Mononuclear cell (primary cell): ENCODE results near the gene XKRX. TPM values are rescaled to one million over a fixed set of nuclear protein-coding genes. Genes with fewer than 3 reads are reported as not detected.

Source experiments
- H3K27me3 ChIP-seq: 2 replicates; pipeline ENCODE4 v1.6.0; 2011; ENCODE audit warnings: low read length, control low read depth; ENCODE audit not compliant: insufficient read depth
- H3K4me1 ChIP-seq: 2 replicates; pipeline ENCODE4 v1.5.1; 2011; ENCODE audit warnings: mild to moderate bottlenecking, low read length, control low read depth; ENCODE audit not compliant: insufficient read depth
- H3K4me3 ChIP-seq: 2 replicates; pipeline ENCODE4 v1.5.1; 2011; ENCODE audit warnings: mild to moderate bottlenecking, low read length, moderate library complexity
- H3K9me3 ChIP-seq: 2 replicates; pipeline ENCODE4 v1.5.1; 2011; ENCODE audit warnings: low read depth, mild to moderate bottlenecking, control low read depth, low read length
- total RNA-seq: library from RNA; depleted of rRNA; stranded (reverse); fragments of >200 nt; gene quantifications from one replicate; pipeline ENCODE4 v1.2.3, GENCODE V29; 2012

Gene XKRX
- 1.2 TPM for total RNA-seq

GRCh38 chrX:100928660-100929613 lies at the start of gene XKRX:
TSS of gene XKRX (minus strand) at chrX:100928917. CDS start at chrX:100928304, 613 bp downstream.
- no peaks in the 10 kb centered on the region for H3K9me3 ChIP-seq
- H3K4me1 ChIP-seq = no peaks in the 10 kb centered on the region
- H3K27me3 ChIP-seq = no peaks in the 10 kb centered on the region
- H3K4me3 ChIP-seq = peak within 1 kb of the TSS; percentile 32

GRCh38 chrX:100976211-100976610 lies 47.5 kb upstream of the XKRX start:
- no peak overlapping the region for H3K4me3 ChIP-seq
- H3K9me3 ChIP-seq = no peaks in the 10 kb centered on the region
- H3K4me1 ChIP-seq = no peaks in the 10 kb centered on the region

GRCh38 chrX:100975212-100975611 lies 46.5 kb upstream of the XKRX start:
- H3K4me3 ChIP-seq = no peak overlapping the region
- no peaks in the 10 kb centered on the region for H3K27me3 ChIP-seq
- H3K9me3 ChIP-seq = no peaks in the 10 kb centered on the region
- no peaks in the 10 kb centered on the region for H3K4me1 ChIP-seq

More at GRCh38 chrX:100976211-100976610, 47.5 kb upstream of the XKRX start:
- H3K27me3 ChIP-seq = no peaks in the 10 kb centered on the region

- H3K4me1 ChIP-seq = no peaks in the 10 kb centered on the region
- no peak overlapping the region for H3K4me3 ChIP-seq
- no peaks in the 10 kb centered on the region for H3K27me3 ChIP-seq
- H3K9me3 ChIP-seq = no peaks in the 10 kb centered on the region
These were observed 44.7 kb upstream of the XKRX start for GRCh38 chrX:100973411-100973810.

DNA sequence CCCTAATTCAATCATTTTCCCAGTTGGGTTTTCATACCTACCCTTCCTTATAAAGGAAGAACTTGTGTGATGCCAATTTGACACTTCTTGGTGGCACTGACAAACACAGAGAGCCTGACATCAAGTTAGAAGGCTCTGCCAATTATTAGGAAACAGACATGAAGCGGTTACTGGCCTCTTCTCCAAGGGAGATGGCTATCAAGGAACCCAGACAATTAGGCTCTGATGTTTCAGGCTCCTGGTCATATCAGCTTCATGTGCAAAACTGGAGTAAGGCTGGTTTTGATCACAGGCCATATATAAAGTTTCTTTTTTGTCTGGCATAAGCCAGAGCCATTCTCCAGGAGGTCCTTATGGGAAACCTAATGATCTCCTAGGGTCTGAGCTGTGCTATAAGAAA lies 41.2 kb upstream of the XKRX start:
- Histone ChIP-seq H3K4me1 (no peaks in the 10 kb centered on the region), H3K4me3 (no peak overlapping the region), H3K27me3 (no peaks in the 10 kb centered on the region), H3K9me3 (no peaks in the 10 kb centered on the region)

- Histone ChIP-seq H3K4me3 (no peak within 1 kb of the TSS), H3K27me3 (no peaks in the 10 kb centered on the region)
These were observed 40.7 kb upstream of the XKRX start, which contains the start of gene ARL13A for GRCh38 chrX:100969408-100969807. TSS of gene ARL13A (plus strand) at chrX:100969708. CDS start at chrX:100973690, 3,982 bp downstream.

GRCh38 chrX:100964362-100964761 lies 35.6 kb upstream of the XKRX start:
- Histone ChIP-seq H3K4me1 (no peaks in the 10 kb centered on the region), H3K9me3 (no peaks in the 10 kb centered on the region), H3K27me3 (no peaks in the 10 kb centered on the region), H3K4me3 (no peak overlapping the region)

More at GRCh38 chrX:100969408-100969807, 40.7 kb upstream of the XKRX start, which contains the start of gene ARL13A:
- H3K9me3 ChIP-seq = no peaks in the 10 kb centered on the region
- no peaks in the 10 kb centered on the region for H3K4me1 ChIP-seq

GRCh38 chrX:100962811-100963210 lies 34.1 kb upstream of the XKRX start:
- Histone ChIP-seq H3K27me3 (no peaks in the 10 kb centered on the region), H3K4me1 (no peaks in the 10 kb centered on the region), H3K9me3 (no peaks in the 10 kb centered on the region), H3K4me3 (no peak overlapping the region)

DNA sequence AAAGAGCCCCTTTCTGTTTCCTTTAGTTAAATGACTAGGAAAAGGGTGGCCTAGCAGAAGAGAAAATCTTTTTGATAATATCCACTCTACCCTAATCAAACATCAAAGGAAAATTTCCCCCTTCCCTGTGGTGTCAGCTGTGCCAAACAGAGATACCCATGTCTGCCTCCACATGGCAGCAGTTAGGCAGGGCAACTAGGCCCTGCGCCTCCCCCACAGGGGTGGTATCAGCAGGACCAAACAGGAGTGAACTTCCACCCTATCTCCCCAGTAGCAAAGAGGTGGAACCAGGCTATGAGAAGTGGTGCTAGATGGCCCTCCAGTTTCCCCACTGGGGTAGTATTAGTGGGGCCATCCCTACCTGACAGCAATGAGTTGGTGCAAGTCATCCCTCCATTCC lies 19.8 kb upstream of the XKRX start:
- Histone ChIP-seq H3K4me1 (no peaks in the 10 kb centered on the region), H3K9me3 (no peaks in the 10 kb centered on the region), H3K4me3 (no peak overlapping the region), H3K27me3 (no peaks in the 10 kb centered on the region)

DNA sequence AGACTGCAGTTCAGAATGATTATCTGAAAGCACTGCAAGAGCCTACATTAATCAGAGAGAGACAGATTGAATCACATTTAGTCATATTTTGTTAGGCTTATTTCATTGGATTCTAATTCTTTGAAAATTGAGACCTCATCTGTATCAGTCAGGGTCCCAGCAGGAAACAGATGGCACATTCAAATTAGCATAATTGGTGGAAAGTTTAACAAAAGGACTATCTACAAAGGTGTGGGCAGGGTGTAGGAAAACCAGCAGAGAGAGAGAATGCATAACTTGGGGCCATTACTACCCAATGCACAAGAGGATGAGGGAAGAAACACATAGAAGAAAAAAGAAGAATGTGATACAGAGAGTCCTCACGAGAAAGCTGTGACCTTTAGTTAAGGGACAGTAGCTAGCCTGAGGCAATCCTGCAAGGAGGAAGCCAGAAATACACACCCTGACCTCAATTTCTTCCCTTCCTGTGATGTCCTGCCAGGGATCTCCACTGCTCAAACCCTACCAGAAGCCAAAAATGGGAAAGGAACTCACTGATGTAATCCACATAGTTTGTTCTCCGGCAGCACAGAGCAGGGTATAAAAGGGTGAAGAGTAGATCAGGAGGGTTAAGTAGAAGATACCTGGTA lies 17.7 kb upstream of the XKRX start:
- Histone ChIP-seq H3K9me3 (no peaks in the 10 kb centered on the region), H3K4me1 (no peaks in the 10 kb centered on the region), H3K4me3 (no peak overlapping the region), H3K27me3 (no peaks in the 10 kb centered on the region)

DNA sequence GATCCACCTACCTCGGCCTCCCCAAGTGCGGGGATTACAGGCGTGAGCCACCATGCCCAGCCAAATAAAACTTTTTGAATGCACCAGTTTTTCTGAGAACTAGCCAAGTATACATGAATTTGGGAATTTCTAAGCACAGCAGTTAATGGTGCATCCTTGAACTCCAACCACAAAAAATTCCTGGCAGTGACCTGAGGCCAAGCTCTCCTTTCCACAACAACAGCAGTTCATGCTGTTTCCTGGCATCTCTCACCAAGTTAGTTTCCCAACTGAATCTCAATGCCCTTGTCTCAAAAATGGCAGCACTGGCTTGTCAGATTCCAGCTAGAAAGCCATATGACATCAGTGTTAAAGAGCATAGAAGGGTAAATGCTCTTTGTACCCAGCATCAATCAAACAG lies 15.9 kb upstream of the XKRX start:
- Histone ChIP-seq H3K4me1 (no peaks in the 10 kb centered on the region), H3K4me3 (no peak overlapping the region), H3K9me3 (no peaks in the 10 kb centered on the region), H3K27me3 (no peaks in the 10 kb centered on the region)

- H3K4me3 ChIP-seq = no peak overlapping the region
- H3K4me1 ChIP-seq = no peaks in the 10 kb centered on the region
- H3K27me3 ChIP-seq = no peaks in the 10 kb centered on the region
- no peaks in the 10 kb centered on the region for H3K9me3 ChIP-seq
These were observed 10.6 kb upstream of the XKRX start for GRCh38 chrX:100939333-100939732.

GRCh38 chrX:100935767-100936166 lies 7.0 kb upstream of the XKRX start:
- Histone ChIP-seq H3K4me3 (no peak overlapping the region), H3K27me3 (no peaks in the 10 kb centered on the region), H3K4me1 (no peaks in the 10 kb centered on the region), H3K9me3 (no peaks in the 10 kb centered on the region)

DNA sequence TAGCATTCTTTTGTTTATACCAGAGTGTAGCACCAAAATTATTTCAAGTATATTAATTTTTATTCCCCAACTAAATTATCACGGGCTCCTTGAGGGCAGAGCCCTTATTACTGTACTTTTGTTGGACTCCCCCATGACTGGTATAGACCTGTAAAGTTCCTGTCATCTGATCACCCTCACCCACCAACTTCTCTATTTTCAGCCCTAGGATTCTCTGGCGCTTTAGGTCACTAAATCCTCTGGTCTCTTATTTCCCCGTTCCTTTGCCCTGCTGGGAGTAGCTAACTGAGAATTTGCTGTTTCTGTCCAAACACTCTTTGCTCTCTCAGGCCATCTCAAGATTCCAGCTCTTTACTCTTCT lies 3.2 kb upstream of the XKRX start:
- H3K9me3 ChIP-seq = no peaks in the 10 kb centered on the region
- no peaks in the 10 kb centered on the region for H3K4me1 ChIP-seq
- H3K27me3 ChIP-seq = no peaks in the 10 kb centered on the region
- no peak overlapping the region for H3K4me3 ChIP-seq

DNA sequence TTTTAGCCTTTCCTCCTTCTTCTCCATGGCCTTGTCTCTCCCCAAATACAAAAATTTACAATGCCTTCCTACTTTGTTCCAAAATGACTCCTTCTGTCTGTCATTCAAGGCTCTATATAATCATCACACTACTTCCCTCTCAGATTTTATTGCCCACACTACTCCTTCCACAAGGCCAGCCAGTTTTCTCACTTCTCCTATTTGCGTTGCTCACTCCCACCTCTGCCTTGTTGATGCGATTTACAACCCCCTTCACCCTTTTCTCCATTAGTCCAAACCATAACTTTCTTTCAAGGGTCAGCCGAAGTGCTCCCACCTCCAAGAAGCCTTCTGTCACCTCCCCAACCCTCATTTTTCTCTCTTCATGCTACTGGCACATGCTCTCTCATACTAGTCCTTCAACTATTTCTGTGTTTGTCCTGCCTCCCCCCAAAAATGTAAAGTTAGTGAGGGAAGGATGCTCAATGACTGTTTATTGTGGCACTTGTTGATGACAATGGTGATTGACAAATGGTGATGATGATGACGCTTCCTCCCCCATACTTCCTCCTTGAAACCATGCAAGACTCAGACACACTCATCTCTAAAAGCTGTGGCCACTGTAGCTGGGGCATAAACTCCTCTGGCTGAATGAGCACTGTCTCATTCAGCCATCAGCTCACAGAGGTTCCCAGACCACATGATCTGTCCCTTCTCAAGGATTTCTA lies 2.7 kb upstream of the XKRX start:
- H3K4me3 ChIP-seq = no peak overlapping the region
- no peaks in the 10 kb centered on the region for H3K4me1 ChIP-seq
- H3K9me3 ChIP-seq = no peaks in the 10 kb centered on the region
- H3K27me3 ChIP-seq = no peaks in the 10 kb centered on the region
